T-helper 17 cell (primary cell): ENCODE measurements around the gene MASP1. TPM values are rescaled to one million over a fixed set of nuclear protein-coding genes. Genes with fewer than 3 reads are reported as not detected.
"Not testable (repeated sequence)": the region's sequence is repeated elsewhere in the genome, so short reads cannot be mapped to it uniquely, and the experiment has no call there.

ENCODE experiments used
- ATAC-seq: fragments of 150-1000 bp; cut with Tn5 transposase; 2 replicates; pipeline ENCODE4 v1.10.0; 2021; ENCODE audit warnings: mild to moderate bottlenecking, moderate library complexity
- DNase-seq, 3 donors: peaks; one replicate each; pipeline versions ENCODE4 v3.0.0 to v3.0.0-alpha.2; 2020 to 2021
- H3K9me3 ChIP-seq: one replicate; pipeline ENCODE4 v1.7.0; 2013; ENCODE audit warnings: low read length, mild to moderate bottlenecking; ENCODE audit not compliant: control insufficient read depth, poor library complexity, severe bottlenecking
- H3K27ac Mint-ChIP-seq: one replicate; pipeline ENCODE4 v1.8.0; 2022; ENCODE audit warnings: mild to moderate bottlenecking, moderate library complexity, mixed read lengths
- H3K27me3 Mint-ChIP-seq: one replicate; pipeline ENCODE4 v1.8.0; 2022; ENCODE audit warnings: mixed read lengths
- H3K36me3 Mint-ChIP-seq: one replicate; pipeline ENCODE4 v1.8.0; 2022; ENCODE audit warnings: low read depth, mixed read lengths
- H3K4me1 Mint-ChIP-seq: one replicate; pipeline ENCODE4 v1.8.0; 2022; ENCODE audit warnings: mild to moderate bottlenecking, mixed read lengths
- H3K4me3 Mint-ChIP-seq: one replicate; pipeline ENCODE4 v1.8.0; 2022; ENCODE audit warnings: mild to moderate bottlenecking, moderate library complexity, mixed read lengths
- total RNA-seq, 4 donors: library from RNA in 2 of 4; stranded (reverse) in 2 of 4; gene quantifications; one replicate each; pipeline ENCODE4 v1.2.3 and lab custom pipeline; 2022 to 2026

Gene MASP1
- total RNA-seq, 2 donors from 2014 or later, result 0.44 TPM; not detected in 1

DNA sequence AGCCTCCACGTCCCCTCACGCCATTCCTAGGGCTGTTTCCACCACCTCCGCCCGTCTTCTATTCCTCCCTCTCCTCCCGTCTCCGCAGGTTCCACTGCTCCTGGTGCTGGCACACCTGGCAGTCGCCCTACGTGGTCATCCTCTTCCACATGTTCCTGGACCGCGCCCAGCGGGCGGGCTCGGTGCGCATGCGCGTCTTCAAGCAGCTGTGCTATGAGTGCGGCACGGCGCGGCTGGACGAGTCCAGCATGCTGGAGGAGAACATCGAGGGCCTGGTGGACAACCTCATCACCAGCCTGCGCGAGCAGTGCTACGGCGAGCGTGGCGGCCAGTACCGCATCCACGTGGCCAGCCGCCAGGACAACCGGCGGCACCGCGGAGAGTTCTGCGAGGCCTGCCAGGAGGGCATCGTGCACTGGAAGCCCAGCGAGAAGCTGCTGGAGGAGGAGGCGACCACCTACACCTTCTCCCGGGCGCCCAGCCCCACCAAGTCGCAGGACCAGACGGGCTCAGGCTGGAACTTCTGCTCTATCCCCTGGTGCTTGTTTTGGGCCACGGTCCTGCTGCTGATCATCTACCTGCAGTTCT lies 92.0 kb downstream of the MASP1 start:
- H3K4me1 Mint-ChIP-seq, H3K36me3 Mint-ChIP-seq, ATAC-seq, DNase-seq, H3K4me3 Mint-ChIP-seq, H3K9me3 ChIP-seq, H3K27ac Mint-ChIP-seq: not testable (repeated sequence)
- H3K27me3 Mint-ChIP-seq, result peaks cover 43% of the 10 kb centered on the region

DNA sequence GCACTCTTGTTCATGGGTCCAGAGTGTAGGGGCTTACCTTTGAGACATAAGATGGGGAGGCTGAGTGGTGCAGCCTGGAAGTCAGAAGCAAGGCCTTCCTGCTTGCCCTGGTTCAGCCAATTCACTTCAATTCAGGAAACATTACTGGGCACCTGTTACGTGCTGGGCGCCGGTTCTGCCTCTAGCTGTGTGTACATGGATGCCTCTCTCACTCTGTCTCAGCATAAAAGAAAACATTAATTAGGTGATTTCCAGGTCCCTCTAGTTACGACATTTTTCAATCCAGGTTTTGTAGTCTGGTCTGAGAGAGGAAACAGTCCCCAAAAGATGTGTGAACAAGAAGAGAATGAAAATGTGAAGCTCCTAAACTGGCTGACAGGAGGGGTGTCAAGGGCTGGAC lies 93.0 kb downstream of the MASP1 start:
- Mint-ChIP-seq H3K27ac (no peak overlapping the region), H3K4me1 (no peaks in the 10 kb centered on the region), H3K36me3 (peaks cover 3% of the 10 kb centered on the region), H3K4me3 (no peak overlapping the region), H3K27me3 (peaks cover 49% of the 10 kb centered on the region)
- no peak for DNase-seq
- H3K9me3 ChIP-seq, result no peaks in the 10 kb centered on the region
- no peak for ATAC-seq

DNA sequence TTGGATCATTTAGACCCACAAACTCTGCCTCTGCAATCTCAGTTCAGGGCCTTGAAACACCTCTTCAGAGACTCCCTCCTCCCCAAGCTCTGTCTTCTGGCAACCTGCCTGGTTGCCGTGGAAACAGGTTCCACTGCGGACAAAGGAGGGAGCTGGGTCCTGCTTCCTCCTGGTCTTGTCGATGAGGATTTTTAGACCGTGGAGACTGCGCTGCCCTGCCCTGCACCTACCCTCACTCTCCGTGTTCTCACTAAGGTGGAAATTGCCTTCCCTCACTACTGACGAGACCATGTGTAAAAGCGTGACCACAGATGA lies 94.2 kb downstream of the MASP1 start, which contains the start of gene RTP1:
RTP1 (plus strand) TSS at position 152 of the 315 bp plus-strand sequence; CDS start at position 182, 30 bp downstream.
- no peak for ATAC-seq

DNA sequence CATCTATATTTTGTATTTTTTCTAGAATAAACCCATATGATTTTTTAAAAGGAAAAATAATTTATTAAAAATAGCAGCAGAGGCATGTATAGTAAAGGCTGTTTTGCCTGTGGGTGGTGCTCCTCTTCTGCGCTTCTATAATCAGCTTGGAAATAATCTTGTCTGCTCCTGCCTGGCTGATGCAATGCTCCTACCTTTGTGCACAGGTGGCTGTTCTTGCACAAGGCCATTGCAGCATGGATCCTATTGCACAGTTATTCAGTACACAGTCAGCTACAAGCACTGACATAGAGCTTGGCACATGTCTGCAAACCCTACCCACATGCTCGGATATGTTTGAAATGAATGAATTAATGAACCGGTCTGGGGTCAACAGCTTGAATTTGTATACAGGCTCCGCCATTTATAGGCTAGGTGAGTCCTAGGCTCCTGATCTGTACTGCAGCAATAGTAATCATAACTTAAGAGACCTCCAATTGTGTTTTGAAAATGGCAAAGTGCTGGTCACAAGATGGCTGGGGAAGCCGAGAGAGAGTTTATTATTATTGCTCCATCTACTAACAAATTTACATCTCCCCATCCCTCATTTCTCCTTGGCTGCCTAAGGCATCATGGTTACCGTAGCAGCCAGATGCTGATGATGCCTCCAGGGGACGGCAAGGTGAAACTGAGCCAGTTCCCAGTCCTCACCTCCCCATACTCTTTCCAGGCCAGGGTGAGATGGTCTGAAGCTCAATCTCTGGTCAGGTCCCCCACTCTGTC lies 94.8 kb downstream of the MASP1 start:
- Mint-ChIP-seq H3K4me1 (no peaks in the 10 kb centered on the region), H3K27ac (no peak overlapping the region), H3K4me3 (no peak overlapping the region), H3K36me3 (peaks cover 3% of the 10 kb centered on the region), H3K27me3 (peaks cover 44% of the 10 kb centered on the region)
- H3K9me3 ChIP-seq, result no peaks in the 10 kb centered on the region
- DNase-seq (no peak), ATAC-seq (no peak)

More for the DNA sequence above, 94.2 kb downstream of the MASP1 start, which contains the start of gene RTP1:
- H3K9me3 ChIP-seq, result no peaks in the 10 kb centered on the region
- Mint-ChIP-seq H3K27ac (no peak within 1 kb of the TSS), H3K4me1 (no peaks in the 10 kb centered on the region), H3K4me3 (no peak within 1 kb of the TSS), H3K27me3 (peaks cover 44% of the 10 kb centered on the region), H3K36me3 (peaks cover 3% of the 10 kb centered on the region)
- DNase-seq, result no peak

DNA sequence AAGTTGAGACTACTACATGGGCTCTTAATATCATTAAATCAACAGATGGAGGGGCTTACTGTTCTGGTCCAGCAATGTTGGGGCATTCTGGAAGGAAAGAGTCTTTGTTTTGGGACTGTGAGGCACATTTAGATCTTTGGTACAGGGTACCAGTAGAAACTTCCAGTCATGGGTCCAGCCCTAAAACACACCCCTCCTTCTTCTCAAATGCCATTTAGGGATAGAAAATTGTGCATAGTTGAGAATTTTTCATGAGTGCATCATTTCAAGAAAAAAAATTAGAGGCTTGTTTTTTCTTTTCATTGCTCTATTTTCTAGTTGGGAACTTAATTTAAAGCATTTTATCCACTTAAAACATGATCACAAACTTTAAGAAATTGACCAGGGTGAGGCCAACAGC lies 98.4 kb downstream of the MASP1 start:
- Mint-ChIP-seq H3K4me3 (no peak overlapping the region), H3K4me1 (no peaks in the 10 kb centered on the region), H3K27ac (no peak overlapping the region), H3K36me3 (peaks cover 2% of the 10 kb centered on the region), H3K27me3 (peaks cover 59% of the 10 kb centered on the region)
- ATAC-seq (no peak), DNase-seq (no peak)
- H3K9me3 ChIP-seq, result no peaks in the 10 kb centered on the region

DNA sequence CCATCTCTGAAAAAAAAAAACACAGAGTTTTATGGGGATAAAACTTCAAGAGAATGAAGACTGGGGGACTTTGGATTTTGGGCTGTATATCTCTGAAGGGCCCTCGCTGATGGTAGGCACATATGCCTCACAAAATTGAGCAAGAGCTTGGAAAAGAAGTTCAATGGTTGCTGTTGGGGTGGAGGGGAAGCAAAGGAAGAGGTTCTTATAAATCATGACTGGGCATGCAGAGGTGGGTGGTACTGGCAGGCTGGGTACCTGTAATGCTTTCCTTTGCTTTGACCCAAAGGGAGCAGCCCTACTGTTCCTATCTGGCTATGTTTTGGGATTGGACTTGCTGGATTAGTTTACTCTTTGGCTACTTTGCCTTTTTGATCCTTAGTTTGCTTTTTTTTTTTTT lies 100.3 kb downstream of the MASP1 start:
- no peak for ATAC-seq
- peaks cover 2% of the 10 kb centered on the region for H3K36me3 Mint-ChIP-seq
- no peak for DNase-seq
- no peak overlapping the region for H3K27ac Mint-ChIP-seq
- H3K27me3 Mint-ChIP-seq, result peaks cover 53% of the 10 kb centered on the region
- H3K9me3 ChIP-seq, result no peaks in the 10 kb centered on the region
- H3K4me3 Mint-ChIP-seq, result no peak overlapping the region
- peaks cover 4% of the 10 kb centered on the region for H3K4me1 Mint-ChIP-seq

DNA sequence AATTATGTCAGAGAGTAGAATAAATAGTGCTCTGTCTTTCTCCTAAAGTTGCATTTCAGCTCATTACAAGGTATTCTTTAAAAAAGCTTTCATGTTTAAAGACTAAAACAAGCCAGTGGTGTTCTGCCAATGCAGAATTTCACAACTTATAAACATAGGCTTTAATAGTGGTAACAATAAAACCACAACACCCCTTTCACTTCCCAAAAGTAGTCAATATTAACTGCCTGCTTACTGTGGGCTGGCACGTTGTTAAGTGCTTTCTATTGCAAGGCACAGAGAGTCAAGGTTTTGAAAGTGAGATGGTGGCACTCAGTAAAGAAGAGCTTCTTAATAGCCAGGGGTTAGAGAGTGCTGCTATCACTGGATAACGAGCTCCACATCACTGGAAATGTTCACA lies 102.6 kb downstream of the MASP1 start:
- peaks cover 48% of the 10 kb centered on the region for H3K27me3 Mint-ChIP-seq

DNA sequence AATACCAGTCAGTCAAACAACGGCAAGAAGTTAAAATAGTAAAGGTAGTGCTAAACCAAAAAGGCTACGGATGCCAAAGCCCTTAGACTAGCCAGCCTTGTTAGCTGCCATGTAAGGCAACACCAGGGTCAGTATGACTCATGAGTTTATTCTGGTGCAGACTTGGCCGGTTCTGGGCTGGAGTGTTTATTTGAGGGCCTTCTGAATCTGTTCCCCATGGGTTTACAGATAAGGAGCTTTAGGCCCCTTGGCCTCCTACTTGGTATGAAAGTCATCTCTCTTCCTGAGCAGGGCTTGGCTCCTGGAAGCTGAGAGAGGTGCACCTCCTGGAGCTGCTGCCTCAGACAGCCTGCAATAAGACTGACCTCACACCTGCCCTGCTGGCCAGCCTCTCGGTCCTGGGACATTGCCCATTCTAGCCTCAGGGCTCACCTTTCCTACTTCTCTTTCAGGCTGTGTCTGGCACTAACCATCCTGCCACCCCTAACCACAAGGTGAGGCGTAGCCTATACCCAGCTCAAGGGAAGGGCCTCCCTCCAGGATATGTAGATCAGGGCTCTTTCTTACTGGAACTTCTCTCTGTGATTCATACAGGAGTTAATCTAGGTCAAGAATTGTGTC lies 104.6 kb downstream of the MASP1 start:
- no peaks in the 10 kb centered on the region for H3K9me3 ChIP-seq
- H3K27ac Mint-ChIP-seq, result no peak overlapping the region
- no peak overlapping the region for H3K4me3 Mint-ChIP-seq
- H3K4me1 Mint-ChIP-seq, result peaks cover 7% of the 10 kb centered on the region
- ATAC-seq (no peak), DNase-seq (no peak)
- H3K36me3 Mint-ChIP-seq, result peaks cover 5% of the 10 kb centered on the region
- H3K27me3 Mint-ChIP-seq, result peaks cover 46% of the 10 kb centered on the region

More for the DNA sequence above, 102.6 kb downstream of the MASP1 start:
- peaks cover 4% of the 10 kb centered on the region for H3K4me1 Mint-ChIP-seq
- H3K36me3 Mint-ChIP-seq, result peaks cover 5% of the 10 kb centered on the region
- H3K27ac Mint-ChIP-seq, result no peak overlapping the region
- DNase-seq, result no peak
- ATAC-seq, result no peak
- H3K4me3 Mint-ChIP-seq, result no peak overlapping the region
- no peaks in the 10 kb centered on the region for H3K9me3 ChIP-seq

DNA sequence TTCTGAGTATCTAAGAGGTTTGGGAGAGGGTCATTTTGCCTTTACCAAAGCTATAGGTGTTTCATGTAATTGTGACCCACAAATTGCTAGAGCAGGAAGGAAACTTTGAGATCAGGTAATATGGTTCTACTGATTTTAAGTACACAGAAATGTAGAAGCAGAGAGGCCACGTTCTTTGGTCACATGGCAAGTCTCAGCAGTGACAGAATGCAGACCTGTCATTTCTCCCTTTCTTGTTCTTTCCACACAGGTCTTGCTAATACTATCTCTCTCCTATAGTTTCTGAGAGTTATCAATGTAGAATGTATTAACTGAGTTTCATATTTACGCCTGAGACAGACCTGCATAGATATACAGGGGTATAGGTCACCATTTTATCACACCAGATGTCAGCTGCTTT lies 105.2 kb downstream of the MASP1 start:
- no peak overlapping the region for H3K27ac Mint-ChIP-seq
- ATAC-seq, result no peak
- no peak overlapping the region for H3K4me3 Mint-ChIP-seq
- no peaks in the 10 kb centered on the region for H3K9me3 ChIP-seq
- H3K27me3 Mint-ChIP-seq, result peaks cover 46% of the 10 kb centered on the region
- H3K36me3 Mint-ChIP-seq, result peaks cover 5% of the 10 kb centered on the region
- H3K4me1 Mint-ChIP-seq, result peaks cover 7% of the 10 kb centered on the region
- no peak for DNase-seq

DNA sequence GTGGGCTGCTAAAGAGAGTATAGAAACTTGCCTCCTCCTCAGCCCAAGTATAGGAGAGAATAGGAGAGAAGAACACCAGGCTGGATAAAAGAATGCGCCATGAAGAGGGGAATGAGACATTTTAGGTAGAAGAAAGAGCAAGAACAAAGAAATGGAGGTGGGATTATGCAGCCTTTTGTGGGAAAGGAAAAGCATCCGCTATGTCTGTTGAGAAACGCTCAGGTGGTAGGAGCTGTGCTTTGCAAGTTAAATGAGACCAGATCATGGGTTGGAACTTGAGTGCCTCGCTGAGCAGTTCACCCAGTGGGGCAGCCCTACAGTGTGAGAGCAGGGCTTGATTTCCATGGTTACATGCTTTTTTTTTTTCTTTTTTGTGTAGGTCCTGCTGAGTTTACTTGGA lies 105.8 kb downstream of the MASP1 start:
- peaks cover 7% of the 10 kb centered on the region for H3K4me1 Mint-ChIP-seq
- DNase-seq (no peak), ATAC-seq (no peak)
- no peaks in the 10 kb centered on the region for H3K9me3 ChIP-seq
- peaks cover 45% of the 10 kb centered on the region for H3K27me3 Mint-ChIP-seq
- peaks cover 5% of the 10 kb centered on the region for H3K36me3 Mint-ChIP-seq
- no peak overlapping the region for H3K4me3 Mint-ChIP-seq
- H3K27ac Mint-ChIP-seq, result no peak overlapping the region

Other genes with a start within 250 kb of the MASP1 start
- 1 to 10 TPM; 2.2 to 5.8 TPM for gene RPL39L, start 152.2 kb downstream of the MASP1 start, total RNA-seq
- not detected for gene RTP1, start 94.3 kb downstream of the MASP1 start, total RNA-seq
- gene RTP4, start 76.6 kb upstream of the MASP1 start, total RNA-seq, result 1 to 10 TPM; 1.7 to 2.4 TPM